Amniotic epithelial cell (primary cell): ENCODE results near the gene OOSP4A.

Experiments
- DNase-seq: peaks from one replicate; pipeline ENCODE4 v3.0.0-alpha.2; 2010; ENCODE audit warnings: low read depth

The OOSP4A gene

GRCh38 chr11:59963733-59964132 lies at the start of gene OOSP4A:
OOSP4A (plus strand) TSS chr11:59964033; CDS start chr11:59964033, 0 bp downstream.
- DNase-seq, result no peak

- DNase-seq, result peak; percentile 40
Measured at GRCh38 chr11:59918480-59918879, 45.4 kb upstream of the OOSP4A start.

DNA sequence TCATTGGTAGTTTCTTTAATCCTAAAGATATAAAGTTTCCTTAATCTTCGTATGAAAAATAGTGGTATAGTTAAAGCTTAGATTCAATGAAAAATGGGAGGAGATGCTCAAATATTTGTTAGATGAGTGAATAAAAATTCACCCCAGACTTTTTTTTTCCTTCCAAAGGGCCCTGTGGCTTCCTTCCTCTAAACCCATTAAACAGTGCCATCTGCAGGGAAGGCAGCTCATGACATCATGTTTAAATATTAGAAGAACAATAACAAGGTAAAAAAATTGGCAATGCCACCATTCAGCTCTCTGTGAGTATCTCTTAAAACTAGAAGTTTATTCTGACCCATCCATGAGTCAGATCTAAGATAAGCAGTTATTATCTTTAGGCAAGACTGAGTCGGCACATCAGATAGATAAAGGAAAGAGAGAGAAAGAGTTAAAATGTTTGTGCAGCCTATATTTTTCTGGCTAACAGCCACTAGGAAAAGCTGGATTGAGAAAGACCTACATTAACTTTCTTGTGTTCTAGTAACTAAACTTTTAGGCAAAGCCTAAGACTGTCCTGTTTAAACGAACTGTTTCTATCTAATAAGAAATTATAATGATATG lies 44.7 kb upstream of the OOSP4A start:
- DNase-seq, result peak; percentile 31

DNA sequence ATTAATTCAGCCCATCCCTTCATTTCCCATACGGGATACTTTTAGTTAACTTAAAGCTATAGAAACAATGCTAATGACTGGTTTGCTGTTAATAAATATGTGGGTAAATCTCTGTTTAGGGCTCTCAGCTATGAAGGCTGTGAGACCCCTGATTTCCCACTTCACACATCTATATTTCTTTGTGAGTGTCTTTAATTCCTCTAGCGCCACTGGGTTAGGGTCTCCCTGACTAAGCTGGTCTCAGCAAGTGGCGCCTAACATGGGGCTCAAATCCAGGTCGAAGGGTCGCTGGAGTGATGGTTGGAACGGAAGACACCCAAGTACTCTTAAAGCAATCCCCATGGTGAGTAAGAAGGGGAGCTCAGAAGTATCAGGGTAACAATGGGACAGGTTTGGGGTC lies 40.0 kb upstream of the OOSP4A start:
- DNase-seq, result peak; percentile 12

- DNase-seq, result no peak
Measured at GRCh38 chr11:59931688-59932087, 32.1 kb upstream of the OOSP4A start.

- no peak for DNase-seq
Measured at GRCh38 chr11:59938132-59938531, 25.7 kb upstream of the OOSP4A start, which contains the start of gene OOSP1. OOSP1 (plus strand) TSS chr11:59938432; CDS start chr11:59938455, 23 bp downstream.

DNA sequence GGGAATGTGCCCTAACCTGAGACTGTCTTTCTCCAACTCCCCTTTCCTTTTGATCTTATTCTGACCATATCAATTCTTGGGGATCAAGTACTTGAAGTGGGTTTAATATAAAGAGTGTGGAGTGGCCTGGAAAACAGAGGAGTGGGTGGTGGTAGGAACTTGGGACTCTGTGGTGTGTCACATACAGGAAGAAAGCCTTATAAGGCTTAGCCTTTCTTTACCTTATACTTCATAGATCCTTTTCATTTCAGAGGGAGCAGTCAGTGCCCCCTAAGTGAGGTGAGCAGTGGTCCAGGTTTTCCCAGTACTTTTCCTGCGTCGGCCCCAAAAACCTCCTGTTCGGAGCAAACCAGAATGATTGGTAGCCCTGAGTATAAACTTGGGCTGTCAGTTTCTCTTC lies 25.1 kb upstream of the OOSP4A start:
- no peak for DNase-seq

DNA sequence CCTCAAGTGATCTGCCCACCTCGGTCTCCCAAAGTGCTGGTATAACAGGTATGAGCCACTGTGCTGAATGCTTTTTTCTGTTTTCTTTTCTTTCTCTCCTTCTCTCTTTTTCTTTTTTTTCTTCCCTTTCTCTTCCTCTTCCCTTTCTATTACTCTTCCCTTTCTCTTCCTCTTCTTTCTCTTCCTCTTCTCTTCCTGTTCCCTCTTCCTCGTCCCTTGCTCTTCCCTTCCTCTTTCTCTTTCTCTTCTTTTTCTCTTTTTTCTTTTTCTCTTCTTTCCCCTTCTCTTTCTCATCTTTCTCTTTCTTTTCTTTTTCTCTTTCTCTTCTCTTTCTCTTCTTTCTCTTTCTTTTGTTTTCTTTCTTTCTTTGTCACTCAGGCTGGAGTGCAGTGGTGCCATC lies 24.4 kb upstream of the OOSP4A start:
- no peak for DNase-seq

GRCh38 chr11:59941091-59941490 lies 22.7 kb upstream of the OOSP4A start:
- DNase-seq, result no peak

DNA sequence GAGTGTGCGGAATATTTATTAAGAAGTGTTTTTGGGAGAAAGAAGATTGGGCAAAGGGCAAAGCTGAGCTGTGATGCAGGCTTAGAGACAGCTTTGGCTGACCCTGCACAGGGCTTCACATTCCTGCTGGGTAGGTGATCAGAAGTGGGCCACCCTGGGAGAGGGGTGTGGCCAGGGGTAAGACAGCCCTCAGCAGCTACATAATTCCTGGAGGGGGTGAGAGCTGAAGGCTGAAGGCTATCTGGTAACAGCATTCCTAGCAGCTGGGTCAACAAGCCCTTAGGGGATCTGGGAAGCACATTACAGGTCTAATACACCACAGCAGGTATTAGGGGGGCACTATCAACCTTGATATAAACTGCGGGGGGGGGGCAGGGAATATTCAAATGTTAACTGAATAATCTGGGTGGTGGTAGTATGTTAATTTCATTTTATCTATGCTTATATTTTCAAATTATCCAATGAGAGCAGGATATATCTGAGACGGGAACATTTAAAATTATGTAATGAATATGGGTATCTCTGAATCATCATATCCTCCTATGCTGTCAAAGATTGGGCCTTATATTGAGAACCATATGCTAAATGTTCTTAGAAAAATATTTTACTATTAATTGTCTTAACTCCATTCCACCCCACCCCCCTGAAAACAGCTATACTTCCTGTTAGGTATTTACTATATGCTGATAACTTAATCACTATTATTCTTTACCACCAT lies 19.7 kb upstream of the OOSP4A start:
- no peak for DNase-seq

- DNase-seq, result no peak
Measured at GRCh38 chr11:59944720-59945119, 19.1 kb upstream of the OOSP4A start.

GRCh38 chr11:59953463-59954218 lies 10.2 kb upstream of the OOSP4A start:
- DNase-seq, result no peak

GRCh38 chr11:59954219-59954847 lies 9.5 kb upstream of the OOSP4A start:
- no peak for DNase-seq

DNA sequence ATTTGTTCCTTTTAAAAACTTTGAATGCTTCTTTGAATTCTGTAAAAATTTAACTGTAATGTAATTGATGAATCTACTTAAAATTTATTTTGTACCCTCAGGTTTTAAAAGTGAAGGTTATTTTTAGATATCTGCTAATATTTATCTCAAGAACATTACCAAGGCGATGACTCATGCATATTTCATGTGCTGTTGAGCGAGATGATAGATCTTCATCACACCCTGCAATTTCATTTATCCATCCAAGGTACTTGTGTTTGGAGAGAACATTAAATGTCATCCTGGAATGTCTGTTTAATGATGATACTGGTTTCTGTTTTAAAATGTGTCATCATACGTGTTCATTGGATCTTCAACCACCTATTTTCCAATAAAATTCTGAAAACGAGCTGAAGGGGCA lies 6.7 kb upstream of the OOSP4A start:
- peak; percentile 6 for DNase-seq

DNA sequence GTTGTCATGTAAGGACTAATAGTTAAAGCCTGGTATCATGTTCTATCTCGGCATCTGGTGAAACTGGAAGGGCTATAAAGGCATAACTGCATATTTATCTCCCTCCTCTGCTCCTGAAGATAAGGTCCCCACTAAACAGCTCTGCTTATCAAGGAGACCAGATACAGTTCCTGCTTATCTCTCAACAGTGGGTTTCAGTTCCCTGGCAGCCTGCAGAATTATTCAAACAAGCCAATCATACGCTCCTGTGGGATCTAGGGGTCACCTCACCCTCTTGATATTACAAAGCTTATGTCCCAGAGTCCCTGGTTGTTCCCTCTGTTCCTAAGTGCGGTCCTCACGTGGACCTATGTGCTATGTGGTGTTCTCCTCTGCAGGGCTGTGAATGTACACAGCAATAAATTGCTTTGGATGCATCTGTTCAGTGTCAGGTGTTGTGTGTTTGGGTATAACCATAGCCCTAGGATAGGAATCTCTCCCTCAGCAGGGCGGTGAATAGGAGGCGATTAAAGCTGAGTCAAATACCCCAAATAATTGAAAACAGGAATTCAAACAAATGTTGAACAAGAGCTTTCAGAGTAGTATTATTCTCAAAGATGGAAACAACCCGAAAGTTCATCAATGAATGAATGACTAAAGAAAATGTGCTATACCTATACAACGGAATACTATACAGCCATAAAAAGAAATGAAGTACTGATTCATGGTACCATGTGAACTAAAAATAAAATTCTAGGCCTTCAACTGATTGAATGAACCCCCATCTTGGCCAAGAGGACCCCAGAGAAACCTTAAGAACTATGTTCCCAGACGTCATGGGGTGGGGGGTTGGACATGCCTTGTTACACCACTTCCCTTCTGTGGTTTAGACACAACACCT lies 3.1 kb upstream of the OOSP4A start:
- DNase-seq, result no peak

GRCh38 chr11:59962107-59962482 lies 1.7 kb upstream of the OOSP4A start:
- DNase-seq, result no peak

GRCh38 chr11:59965424-59965823 lies 1.6 kb downstream of the OOSP4A start:
- no peak for DNase-seq

GRCh38 chr11:59966201-59966600 lies 2.4 kb downstream of the OOSP4A start:
- DNase-seq, result no peak

GRCh38 chr11:59967677-59968394 lies 4.0 kb downstream of the OOSP4A start:
- no peak for DNase-seq

GRCh38 chr11:59968395-59968783 lies 4.6 kb downstream of the OOSP4A start:
- no peak for DNase-seq

- no peak for DNase-seq
Measured at GRCh38 chr11:59973097-59973496, 9.3 kb downstream of the OOSP4A start.
